ENCODE results near the gene FABP3. TPM values are rescaled to one million over a fixed set of nuclear protein-coding genes. Genes with fewer than 3 reads are reported as not detected.

Gene FABP3
- total and polyA plus RNA-seq, 2 of the 8 experiments (the other 6 are each of a cell fraction or from before 2014, with no cell fraction given) = 34.8 to 43.9 TPM

DNA sequence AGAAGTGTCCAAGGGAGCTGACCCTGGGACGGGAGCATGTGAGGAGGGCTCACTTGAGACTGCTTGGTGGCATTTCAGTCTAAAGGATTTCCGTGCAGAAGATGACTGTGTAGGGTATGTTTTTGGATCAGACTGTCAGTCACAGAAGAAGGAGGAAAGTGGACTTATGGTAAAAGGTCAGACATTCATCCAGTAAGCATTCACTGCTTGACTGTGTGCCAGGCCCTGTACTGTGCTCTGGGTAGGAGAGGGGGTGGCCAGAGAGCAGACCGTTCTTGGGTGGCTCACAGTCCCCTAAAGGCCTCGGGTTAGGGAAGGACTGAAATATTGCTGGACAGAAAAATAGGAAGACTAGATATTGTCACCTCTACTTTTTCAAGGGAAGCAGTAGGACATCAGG is 38.0 kb upstream of the FABP3 start:
- H2BK15ac ChIP-seq (ENCODE audit: low read length) = 0 out of 2 replicates have a peak overlapping the region, but pooled peaks have one; percentile 72
- ChIA-PET POLR2A (ENCODE audit: partially characterized antibody) (no interaction called here), CTCF (ENCODE audit: partially characterized antibody) (interaction anchor here (1.7 to 19.2 kb wide), 3 partner anchors 12 to 138 kb away, joined by 7 to 415 read pairs (median 63); no protein-coding TSS in a partner anchor)
- H3K23me2 ChIP-seq (ENCODE audit: low read depth, low read length) = peaks cover 11% of the 10 kb centered on the region
- H3K79me1 ChIP-seq (ENCODE audit: low read depth, low read length) = 0 out of 2 replicates have a peak, but pooled peaks cover 2% of the 10 kb centered on the region
- H3K4me3 ChIP-seq (ENCODE audit: extremely low read depth in 1 of 4, insufficient read depth in 2 of 4, low read depth in 3 of 4, low read length in 4 of 4) = no peak overlapping the region
- no peak overlapping the region for H2AFZ ChIP-seq (ENCODE audit: low read length)
- H3K56ac ChIP-seq (replicated peaks; ENCODE audit: insufficient read length, low read depth, low read length) = no peak overlapping the region
- no peak overlapping the region for H2BK5ac ChIP-seq (ENCODE audit: low read depth, low read length)
- WGBS, 2 experiments (ENCODE audit: extremely low coverage in 1 of 2, insufficient coverage in 1 of 2, insufficient read length in 1 of 2, insufficient replicate concordance in 2 of 2, low coverage in 1 of 2, low lambda C conversion rate in 2 of 2, missing lambda C conversion rate in 1 of 2) = 87% methylated on average over 4 of the region's 4 CpGs; no CpG with 5 or more reads in 1 of the 2 experiments
- H3K18ac ChIP-seq (ENCODE audit: extremely low read depth, low read length) = no peak overlapping the region
- no peak overlapping the region for H2AK5ac ChIP-seq (ENCODE audit: low read depth, low read length)
- H4K8ac ChIP-seq (ENCODE audit: extremely low read depth, insufficient read depth, low read length) = no peak overlapping the region
- H3K4ac ChIP-seq (replicated peaks; ENCODE audit: insufficient read length, low read depth, low read length) = no peak overlapping the region
- no peak overlapping the region for H3K23ac ChIP-seq (ENCODE audit: insufficient read length)
- no peak overlapping the region for H3K14ac ChIP-seq (ENCODE audit: insufficient read length)
- H3K27ac ChIP-seq (ENCODE audit: low read depth, low read length) = no peak overlapping the region
- H3K4me2 ChIP-seq (ENCODE audit: insufficient read depth in 1 of 2, low read depth in 2 of 2, low read length in 2 of 2) = no peak overlapping the region
- no peaks in the 10 kb centered on the region for H3K9me3 ChIP-seq (ENCODE audit: insufficient read depth in 2 of 2, low read depth in 1 of 2, low read length in 1 of 2)
- no peak overlapping the region for H2BK12ac ChIP-seq (ENCODE audit: low read depth, low read length)
- no peak overlapping the region for H2BK120ac ChIP-seq (replicated peaks; ENCODE audit: low read depth, low read length)
- H4K91ac ChIP-seq (replicated peaks; ENCODE audit: insufficient read length, low read length) = no peak overlapping the region
- H4K5ac ChIP-seq (ENCODE audit: insufficient read length, low read depth, low read length) = no peak overlapping the region
- H4K20me1 ChIP-seq (replicated peaks in 1 of 2; ENCODE audit: control insufficient read depth in 1 of 2, insufficient read depth in 2 of 2, low read length in 2 of 2) = no peaks in the 10 kb centered on the region
- peaks cover 0 to 9% of the 10 kb centered on the region in 2 experiments; a peak in 1 of 4 replicates for H3K79me2 ChIP-seq (ENCODE audit: control insufficient read depth in 1 of 2, insufficient read depth in 2 of 2, low read length in 2 of 2)
- no peak for DNase-seq (ENCODE audit: low read depth in 1 of 2, low spot score in 2 of 2)
- peaks cover 10 to 19% (median 11%) of the 10 kb centered on the region in 4 experiments for H3K4me1 ChIP-seq (replicated peaks in 1 of 4; ENCODE audit: control insufficient read depth in 3 of 4, insufficient read depth in 4 of 4, low read length in 3 of 4)
- H3K9ac ChIP-seq (replicated peaks in 1 of 4; ENCODE audit: extremely low read depth in 1 of 4, low read depth in 3 of 4, low read length in 3 of 4) = no peak overlapping the region
- peaks cover 0 to 6% (median 2%) of the 10 kb centered on the region in 4 experiments; a peak in 3 of 7 replicates for H3K27me3 ChIP-seq (replicated peaks in 1 of 4; ENCODE audit: control insufficient read depth in 3 of 4, extremely low read depth in 1 of 4, insufficient read depth in 3 of 4, low read length in 3 of 4)
- H2BK20ac ChIP-seq (ENCODE audit: low read length) = no peak overlapping the region
- FAIRE-seq = no peak
- no peaks in the 10 kb centered on the region; a peak in 1 of 8 replicates for H3K36me3 ChIP-seq (ENCODE audit: control insufficient read depth in 2 of 4, insufficient read depth in 4 of 4, low read length in 3 of 4)

Data from H1 (cell line).